ENCODE results near the gene DENND5A.

DNA sequence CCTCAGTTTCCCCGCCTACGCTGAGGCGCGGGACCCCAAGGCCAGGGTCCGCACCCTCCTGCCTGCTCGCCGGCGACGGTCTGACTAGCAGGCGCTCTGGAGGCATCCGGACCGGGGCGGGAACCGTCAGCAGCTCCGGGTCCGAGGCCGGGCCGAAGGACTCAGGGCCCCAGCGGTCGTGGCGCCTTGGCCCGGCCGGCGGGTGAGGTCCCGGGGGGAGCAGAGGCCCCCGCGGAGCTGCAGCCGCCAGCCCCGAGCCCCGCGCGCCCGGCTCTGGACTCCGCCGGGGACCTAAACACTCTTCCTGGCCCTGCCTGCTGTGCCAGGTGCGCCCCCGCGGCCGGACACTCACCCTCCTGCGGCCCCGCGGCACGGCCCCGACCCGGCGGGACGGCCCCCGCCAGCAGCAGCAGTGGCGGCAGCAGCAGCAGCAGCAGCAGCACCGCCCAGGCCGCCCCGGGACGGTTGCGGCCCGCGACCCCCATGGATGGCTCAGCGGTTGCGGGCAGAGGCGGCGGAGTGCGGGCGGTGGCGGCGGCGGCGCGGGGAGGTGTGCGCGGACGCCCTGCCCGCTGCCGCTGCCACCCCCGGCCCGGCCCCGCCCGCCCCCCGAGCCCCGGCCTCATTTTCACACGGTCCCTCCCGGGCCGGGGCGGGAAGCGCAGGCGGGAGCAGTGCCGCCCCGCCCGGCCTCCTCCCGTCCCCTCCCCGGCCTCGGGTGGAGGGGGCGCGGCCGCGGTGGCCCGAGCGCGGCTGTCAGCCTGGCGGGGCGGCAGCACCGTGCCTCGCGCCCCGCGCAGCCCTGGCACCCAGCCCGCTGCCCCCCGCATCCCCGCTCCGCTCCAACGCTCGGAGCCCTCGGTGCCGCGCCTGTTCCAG lies 173.9 kb downstream of the DENND5A start, which contains the start of gene SCUBE2:
- TF ChIP-seq, protein P1, sequence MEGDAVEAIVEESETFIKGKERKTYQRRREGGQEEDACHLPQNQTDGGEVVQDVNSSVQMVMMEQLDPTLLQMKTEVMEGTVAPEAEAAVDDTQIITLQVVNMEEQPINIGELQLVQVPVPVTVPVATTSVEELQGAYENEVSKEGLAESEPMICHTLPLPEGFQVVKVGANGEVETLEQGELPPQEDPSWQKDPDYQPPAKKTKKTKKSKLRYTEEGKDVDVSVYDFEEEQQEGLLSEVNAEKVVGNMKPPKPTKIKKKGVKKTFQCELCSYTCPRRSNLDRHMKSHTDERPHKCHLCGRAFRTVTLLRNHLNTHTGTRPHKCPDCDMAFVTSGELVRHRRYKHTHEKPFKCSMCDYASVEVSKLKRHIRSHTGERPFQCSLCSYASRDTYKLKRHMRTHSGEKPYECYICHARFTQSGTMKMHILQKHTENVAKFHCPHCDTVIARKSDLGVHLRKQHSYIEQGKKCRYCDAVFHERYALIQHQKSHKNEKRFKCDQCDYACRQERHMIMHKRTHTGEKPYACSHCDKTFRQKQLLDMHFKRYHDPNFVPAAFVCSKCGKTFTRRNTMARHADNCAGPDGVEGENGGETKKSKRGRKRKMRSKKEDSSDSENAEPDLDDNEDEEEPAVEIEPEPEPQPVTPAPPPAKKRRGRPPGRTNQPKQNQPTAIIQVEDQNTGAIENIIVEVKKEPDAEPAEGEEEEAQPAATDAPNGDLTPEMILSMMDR (IDR thresholded peaks at IDR 0.05), result no peak
- TF ChIP-seq POLR2A (IDR thresholded peaks at IDR 0.05), result no peak

Measured in Peyer's patch (tissue), 4 donors.